Ovary (tissue), 9 donors: Measurements from ENCODE around the gene ZMYND10. TPM values are rescaled to one million over a fixed set of nuclear protein-coding genes. Genes with fewer than 3 reads are reported as not detected.

ENCODE experiments used
- DNase-seq, 5 donors: peaks; one replicate each; pipeline ENCODE4 v3.0.0-alpha.2; 2019 to 2020
- H3K27ac ChIP-seq, 2 donors: fragments of 200-600 bp; one replicate each; pipeline versions ENCODE4 v1.5.1 to v1.8.0; 2019 to 2022
- H3K27me3 ChIP-seq: fragments of 200-600 bp; one replicate; pipeline ENCODE4 v1.8.0; 2022
- H3K36me3 ChIP-seq: fragments of 200-600 bp; sonication (generic); one replicate; pipeline ENCODE4 v1.5.1; 2019
- H3K4me1 ChIP-seq: one replicate; pipeline ENCODE4 v1.8.1; 2013; ENCODE audit warnings: mild to moderate bottlenecking, moderate library complexity; ENCODE audit not compliant: insufficient read depth
- H3K4me3 ChIP-seq: fragments of 200-600 bp; sonication (generic); one replicate; pipeline ENCODE4 v1.5.1; 2017
- H3K9me3 ChIP-seq, 2 donors: fragments of 200-600 bp in 1 of 2; sonication (generic) in 1 of 2; one replicate each; pipeline versions ENCODE4 v1.5.1 to v1.8.1; 2013 to 2019; ENCODE audit warnings: mild to moderate bottlenecking in 1 of 2, moderate library complexity in 1 of 2
- CTCF ChIP-seq, 3 donors: fragments of 450-650 bp in 2 of 3; fragments of 200-600 bp in 1 of 3; IDR thresholded peaks; one replicate each; pipeline versions ENCODE4 v1.5.1 to v1.8.0; 2016 to 2022; ENCODE audit warnings: antibody characterized with exemption in 3 of 3, mild to moderate bottlenecking in 1 of 3
- EP300 ChIP-seq: sonication (generic); formaldehyde crosslinking; IDR thresholded peaks from one replicate; pipeline ENCODE4 v1.6.1; 2017; ENCODE audit warnings: antibody characterized with exemption
- POLR2A ChIP-seq: fragments of 450-650 bp; IDR thresholded peaks from one replicate; pipeline ENCODE4 v1.6.1; 2017; ENCODE audit warnings: antibody characterized with exemption, mild to moderate bottlenecking, moderate library complexity
- WGBS, 3 donors: extraction: QIAGEN DNeasy Blood & Tissue Kit in 1 of 3; methylation state at CpG; one replicate each; pipeline versions ENCODE4 v1.1.5 to v1.1.7; 2013 to 2017; 5-methylcytosine and 5-hydroxymethylcytosine counted together
- intact Hi-C, 4 donors: fragments of 100-400 bp; cut with DNase I; formaldehyde crosslinking; loops; one replicate each; pipeline versions ENCODE4 v1.11.0 to v1.15.1; 2022 to 2023
- polyA plus RNA-seq, 2 donors: library from polyadenylated mRNA; stranded (reverse); fragments of 200-250 nt in 1 of 2; fragments of 350-450 nt in 1 of 2; fragmentation: Illumina TruSeq in 1 of 2; extraction: RNeasy Lipid Tissue Mini Kit (QIAGEN cat#74804) in 1 of 2; gene quantifications; one replicate each; pipeline ENCODE4 v1.2.3, GENCODE V29; 2013 to 2014
- total RNA-seq, 7 donors: library from RNA; depleted of rRNA in 2 of 7; stranded (reverse); fragments of >200 nt in 2 of 7; fragmentation: NEBNext Ultra II Directional in 3 of 7; extraction: Animal tissue kit (Norgen Biotek cat#: 25700) in 3 of 7; gene quantifications; one replicate each; pipeline versions ENCODE4 v1.1.0 to v1.2.4, GENCODE V29; 2016 to 2023
- donor health status: DM: no; HTN: no; CAD: no; lungs with moderate emphysema.
- donor health status: DM: no; HTN: no; CAD: no.
- donor health status: Bipolar disorder and iron deficiency.
- donor health status: DM: yes; HTN: yes; CAD: no.
- donor health status: DM: no; HTN: no; CAD: no.
- donor health status: DM: yes; HTN: yes; CAD: no.

Gene ZMYND10
- total and polyA plus RNA-seq, 9 donors = 0.50 to 75.1 (median 3.0) TPM

- TF ChIP-seq CTCF (IDR thresholded peaks at IDR 0.05) (peak in 1 of 3 donors; percentile 41), EP300 (peak; percentile 73), POLR2A (peak; percentile 84)
- H3K27me3 ChIP-seq = no peaks in the 10 kb centered on the region
- no peaks in the 10 kb centered on the region for H3K9me3 ChIP-seq
- no peaks in the 10 kb centered on the region for H3K36me3 ChIP-seq
- H3K4me3 ChIP-seq = peak overlapping the region; percentile 82
- peak overlapping the region; percentile 91 to 93 for H3K27ac ChIP-seq
- peaks cover 16% of the 10 kb centered on the region for H3K4me1 ChIP-seq
- DNase-seq = peak; percentile 99
- intact Hi-C loops = no loop called here
- 0% methylated on average over 42 to 79 of the region's 79 CpGs for WGBS, 3 donors
Measured at GRCh38 chr3:50337175-50337861, 8.2 kb downstream of the ZMYND10 start.

- no peaks in the 10 kb centered on the region for H3K27me3 ChIP-seq
- peaks cover 16% of the 10 kb centered on the region for H3K4me1 ChIP-seq
Measured at GRCh38 chr3:50336452-50337174, 8.9 kb downstream of the ZMYND10 start.

DNA sequence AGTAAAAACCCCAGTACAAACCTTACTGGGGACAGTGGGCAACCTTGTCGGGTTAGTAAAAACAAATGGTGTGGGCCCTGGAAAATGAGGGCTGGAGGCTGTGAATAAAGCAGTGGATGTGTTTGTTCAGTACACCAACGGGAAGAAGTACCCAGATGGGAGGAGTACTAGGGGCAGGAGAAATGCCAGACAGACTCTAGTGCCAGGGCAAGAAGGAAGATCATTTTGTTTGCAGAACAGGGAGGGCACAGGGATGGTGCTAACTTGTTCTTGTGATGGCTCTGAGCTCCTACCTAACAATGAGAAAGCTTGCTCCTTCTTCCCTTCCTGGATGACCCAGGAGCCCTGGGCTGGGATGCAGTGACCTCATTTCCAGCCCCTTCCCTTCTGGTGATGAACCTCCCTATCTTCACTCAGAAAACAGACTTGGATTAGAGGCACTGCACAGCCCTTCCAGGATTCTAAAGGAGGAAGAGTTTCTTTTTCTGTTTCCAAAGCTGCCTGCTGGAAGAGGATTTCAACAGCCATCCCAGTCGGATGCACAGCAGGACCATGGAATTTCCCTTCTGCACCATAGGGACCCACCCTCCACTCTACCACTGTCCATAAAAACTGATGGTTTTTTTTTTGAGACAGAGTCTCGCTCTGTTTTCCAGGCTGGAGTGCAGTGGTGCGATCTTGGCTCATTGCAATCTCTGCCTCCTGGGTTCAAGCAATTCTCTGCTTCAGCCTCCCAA is 11.0 kb downstream of the ZMYND10 start:
- Histone ChIP-seq H3K27me3 (no peaks in the 10 kb centered on the region), H3K36me3 (no peaks in the 10 kb centered on the region), H3K27ac (peak overlapping the region in 1 of 2 donors; percentile 39), H3K4me1 (peaks cover 7% of the 10 kb centered on the region), H3K4me3 (no peak overlapping the region), H3K9me3 (no peaks in the 10 kb centered on the region)
- intact Hi-C loops = no loop called here
- 55 to 67% (median 61%) methylated on average over 5 of the region's 5 CpGs for WGBS, 3 donors
- no peak for DNase-seq
- no peak for TF ChIP-seq CTCF (IDR thresholded peaks at IDR 0.05)
- no peak for TF ChIP-seq EP300
- no peak for TF ChIP-seq POLR2A

More at GRCh38 chr3:50336452-50337174, 8.9 kb downstream of the ZMYND10 start:
- no peak for TF ChIP-seq EP300
- intact Hi-C loops = no loop called here
- Histone ChIP-seq H3K4me3 (peak overlapping the region; percentile 82), H3K9me3 (no peaks in the 10 kb centered on the region), H3K36me3 (no peaks in the 10 kb centered on the region), H3K27ac (peak overlapping the region; percentile 83 to 91)
- WGBS, 3 donors = 0 to 1% (median 1%) methylated on average over 15 to 31 of the region's 31 CpGs
- no peak for DNase-seq

DNA sequence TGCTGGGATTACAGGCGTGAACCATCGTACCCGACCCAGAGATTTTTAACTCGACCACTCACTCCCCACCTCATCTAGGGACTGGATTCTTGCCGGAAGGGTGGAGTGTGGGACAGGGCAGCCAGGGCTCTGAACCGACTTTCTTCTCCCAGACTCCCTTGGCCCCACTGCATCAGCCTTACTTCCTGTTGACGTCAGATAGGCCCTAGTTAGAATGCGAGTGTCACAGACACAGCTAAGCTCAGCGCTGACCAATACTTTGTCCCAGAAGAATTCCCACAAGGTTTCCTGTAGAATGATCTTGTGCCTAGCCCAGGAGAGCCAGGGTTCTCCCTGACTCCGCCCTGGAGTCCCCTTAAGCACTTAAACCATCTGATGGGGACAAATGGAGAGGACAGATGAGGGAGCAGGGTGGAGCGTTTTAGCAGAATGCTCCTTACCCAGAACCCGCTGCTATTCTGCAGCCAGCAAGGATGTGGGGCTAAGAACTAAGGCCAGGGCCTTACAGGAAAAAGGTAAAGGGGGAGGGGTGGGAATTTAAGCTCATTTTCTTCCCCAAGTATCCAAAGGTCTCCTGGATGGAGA is 11.7 kb downstream of the ZMYND10 start:
- TF ChIP-seq CTCF (IDR thresholded peaks at IDR 0.05) = no peak
- TF ChIP-seq EP300 = no peak
- TF ChIP-seq POLR2A = no peak
- Histone ChIP-seq H3K36me3 (no peaks in the 10 kb centered on the region), H3K9me3 (no peaks in the 10 kb centered on the region), H3K4me3 (no peak overlapping the region), H3K4me1 (peaks cover 6% of the 10 kb centered on the region), H3K27me3 (no peaks in the 10 kb centered on the region), H3K27ac (peak overlapping the region in 1 of 2 donors; percentile 39)
- no peak for DNase-seq
- WGBS, 3 donors = 58 to 62% (median 60%) methylated on average over 12 of the region's 12 CpGs
- intact Hi-C loops = no loop called here
